SK-N-SH treated with all-trans-retinoic acid at 6 μM for 48 hours (cell line): ENCODE results near the gene CDH8.

Source experiments
- ATAC-seq: fragments of 200-7000 bp; cut with Tn5 transposase; 3 replicates; pipeline ENCODE4 v1.9.1; 2020; ENCODE audit warnings: mild to moderate bottlenecking, moderate library complexity
- ARNTL ChIP-seq: fragments of 450-650 bp; formaldehyde crosslinking; IDR thresholded peaks from 2 replicates; pipeline ENCODE4 v1.5.0; 2020; ENCODE audit warnings: low read depth, mild to moderate bottlenecking, moderate library complexity, borderline replicate concordance
- BACH2 ChIP-seq: fragments of 250-450 bp; sonication (Bioruptor Pico); IDR thresholded peaks from 2 replicates; pipeline ENCODE4 v1.9.0; 2021; ENCODE audit warnings: mild to moderate bottlenecking, borderline replicate concordance
- CSDC2 ChIP-seq: fragments of 250-450 bp; sonication (Bioruptor Pico); IDR thresholded peaks from 2 replicates; pipeline ENCODE4 v1.5.0; 2020; ENCODE audit warnings: mild to moderate bottlenecking, moderate library complexity
- ESRRG ChIP-seq: fragments of 250-450 bp; sonication (Bioruptor Pico); IDR thresholded peaks from 2 replicates; pipeline ENCODE4 v1.6.1; 2021; ENCODE audit warnings: mild to moderate bottlenecking
- GLIS3 ChIP-seq: fragments of 250-450 bp; sonication (Bioruptor Pico); IDR thresholded peaks from 2 replicates; pipeline ENCODE4 v1.5.0; 2020; ENCODE audit warnings: mild to moderate bottlenecking, moderate library complexity
- ISL1 ChIP-seq: fragments of 250-450 bp; sonication (Bioruptor Pico); IDR thresholded peaks from 2 replicates; pipeline ENCODE4 v2.1.2; 2022; ENCODE audit warnings: mild to moderate bottlenecking, moderate library complexity
- OSR1 ChIP-seq: fragments of 250-450 bp; sonication (Bioruptor Pico); IDR thresholded peaks from 2 replicates; pipeline ENCODE4 v1.8.0; 2022; ENCODE audit warnings: moderate library complexity, mild to moderate bottlenecking, inconsistent platforms
- PPARA ChIP-seq: fragments of 250-450 bp; sonication (Bioruptor Pico); IDR thresholded peaks from 2 replicates; pipeline ENCODE4 v1.5.0; 2020; ENCODE audit warnings: mild to moderate bottlenecking, borderline replicate concordance
- RARB ChIP-seq: fragments of 250-450 bp; sonication (Bioruptor Pico); IDR thresholded peaks from 2 replicates; pipeline ENCODE4 v1.8.0; 2021; ENCODE audit warnings: mild to moderate bottlenecking, moderate library complexity
- SNAI2 ChIP-seq: fragments of 250-450 bp; sonication (Bioruptor Pico); IDR thresholded peaks from 2 replicates; pipeline ENCODE4 v1.5.0; 2020; ENCODE audit warnings: mild to moderate bottlenecking, moderate library complexity
- TCF4 ChIP-seq: fragments of 250-450 bp; sonication (Bioruptor Pico); IDR thresholded peaks from 2 replicates; pipeline ENCODE4 v1.8.0; 2021; ENCODE audit warnings: mild to moderate bottlenecking, moderate library complexity, borderline replicate concordance
- TOX ChIP-seq: fragments of 250-450 bp; sonication (Bioruptor Pico); IDR thresholded peaks from 2 replicates; pipeline ENCODE4 v1.8.0; 2021; ENCODE audit warnings: mild to moderate bottlenecking, moderate library complexity, borderline replicate concordance
- ZC3H10 ChIP-seq: fragments of 250-450 bp; sonication (Bioruptor Pico); IDR thresholded peaks from 2 replicates; pipeline ENCODE4 v1.5.1; 2021; ENCODE audit warnings: mild to moderate bottlenecking, moderate library complexity
- ZFP3 ChIP-seq: fragments of 250-450 bp; sonication (Bioruptor Pico); IDR thresholded peaks from 2 replicates; pipeline ENCODE4 v1.5.0; 2020; ENCODE audit warnings: mild to moderate bottlenecking, moderate library complexity
- ZFP30 ChIP-seq: fragments of 450-650 bp; formaldehyde crosslinking; IDR thresholded peaks from 2 replicates; pipeline ENCODE4 v1.5.0; 2022; ENCODE audit warnings: mild to moderate bottlenecking, moderate library complexity
- ZNF565 ChIP-seq: fragments of 450-650 bp; formaldehyde crosslinking; conservative IDR thresholded peaks from 2 replicates; pipeline ENCODE4 v1.5.0; 2020; ENCODE audit warnings: low read depth, mild to moderate bottlenecking, moderate library complexity
- ZNF70 ChIP-seq: fragments of 450-650 bp; formaldehyde crosslinking; IDR thresholded peaks from 2 replicates; pipeline ENCODE4 v1.5.0; 2020; ENCODE audit warnings: mild to moderate bottlenecking, moderate library complexity
- ZNF8 ChIP-seq: fragments of 450-650 bp; formaldehyde crosslinking; IDR thresholded peaks from 2 replicates; pipeline ENCODE4 v1.5.0; 2020; ENCODE audit warnings: mild to moderate bottlenecking, moderate library complexity
- TF ChIP-seq, protein P1 (sequence below): fragments of 250-450 bp; sonication (Bioruptor Pico); IDR thresholded peaks from 2 replicates; pipeline ENCODE4 v1.5.1; 2021; ENCODE audit warnings: mild to moderate bottlenecking, moderate library complexity
- TF ChIP-seq, protein P2 (sequence below): fragments of 250-450 bp; sonication (Bioruptor Pico); IDR thresholded peaks from 2 replicates; pipeline ENCODE4 v1.8.0; 2021; ENCODE audit warnings: low read depth, mild to moderate bottlenecking, moderate library complexity, borderline replicate concordance
- TF ChIP-seq, protein P3 (sequence below): fragments of 250-450 bp; sonication (Bioruptor Pico); IDR thresholded peaks from 2 replicates; pipeline ENCODE4 v1.5.1; 2020; ENCODE audit warnings: low read depth, mild to moderate bottlenecking, moderate library complexity
- TF ChIP-seq, protein P4 (sequence below): fragments of 250-450 bp; sonication (Bioruptor Pico); IDR thresholded peaks from 2 replicates; pipeline ENCODE4 v1.5.0; 2020; ENCODE audit warnings: mild to moderate bottlenecking, moderate library complexity
- TF ChIP-seq, protein P5 (sequence below): fragments of 250-450 bp; sonication (Bioruptor Pico); IDR thresholded peaks from 2 replicates; pipeline ENCODE4 v1.8.0; 2020; ENCODE audit warnings: mild to moderate bottlenecking, moderate library complexity, borderline replicate concordance

CDH8 gene

DNA sequence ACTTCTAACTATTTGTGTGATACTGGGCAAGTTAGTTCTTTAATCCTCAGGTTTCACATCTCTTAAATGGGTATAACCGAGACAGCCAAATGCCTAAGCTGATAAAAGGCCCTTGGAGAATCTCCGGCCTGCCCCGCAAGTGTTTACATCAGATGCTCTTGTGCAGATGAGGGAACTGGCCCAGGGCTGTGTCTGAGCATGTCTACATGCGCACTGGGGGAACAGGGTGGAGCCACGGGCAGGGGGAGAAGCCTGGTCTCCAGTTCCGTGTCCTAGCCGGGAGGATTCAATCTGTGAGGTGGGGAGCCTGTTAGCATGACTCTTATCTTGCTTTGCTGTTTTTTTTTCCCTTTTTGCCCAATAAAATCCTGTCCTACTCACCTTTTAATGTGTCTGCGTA, 222.9 kb downstream of the CDH8 start:
- TF ChIP-seq, protein P1, sequence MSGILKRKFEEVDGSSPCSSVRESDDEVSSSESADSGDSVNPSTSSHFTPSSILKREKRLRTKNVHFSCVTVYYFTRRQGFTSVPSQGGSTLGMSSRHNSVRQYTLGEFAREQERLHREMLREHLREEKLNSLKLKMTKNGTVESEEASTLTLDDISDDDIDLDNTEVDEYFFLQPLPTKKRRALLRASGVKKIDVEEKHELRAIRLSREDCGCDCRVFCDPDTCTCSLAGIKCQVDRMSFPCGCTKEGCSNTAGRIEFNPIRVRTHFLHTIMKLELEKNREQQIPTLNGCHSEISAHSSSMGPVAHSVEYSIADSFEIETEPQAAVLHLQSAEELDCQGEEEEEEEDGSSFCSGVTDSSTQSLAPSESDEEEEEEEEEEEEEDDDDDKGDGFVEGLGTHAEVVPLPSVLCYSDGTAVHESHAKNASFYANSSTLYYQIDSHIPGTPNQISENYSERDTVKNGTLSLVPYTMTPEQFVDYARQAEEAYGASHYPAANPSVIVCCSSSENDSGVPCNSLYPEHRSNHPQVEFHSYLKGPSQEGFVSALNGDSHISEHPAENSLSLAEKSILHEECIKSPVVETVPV (CRISPR knock-in tag): no peak
- TF ChIP-seq, protein P2, sequence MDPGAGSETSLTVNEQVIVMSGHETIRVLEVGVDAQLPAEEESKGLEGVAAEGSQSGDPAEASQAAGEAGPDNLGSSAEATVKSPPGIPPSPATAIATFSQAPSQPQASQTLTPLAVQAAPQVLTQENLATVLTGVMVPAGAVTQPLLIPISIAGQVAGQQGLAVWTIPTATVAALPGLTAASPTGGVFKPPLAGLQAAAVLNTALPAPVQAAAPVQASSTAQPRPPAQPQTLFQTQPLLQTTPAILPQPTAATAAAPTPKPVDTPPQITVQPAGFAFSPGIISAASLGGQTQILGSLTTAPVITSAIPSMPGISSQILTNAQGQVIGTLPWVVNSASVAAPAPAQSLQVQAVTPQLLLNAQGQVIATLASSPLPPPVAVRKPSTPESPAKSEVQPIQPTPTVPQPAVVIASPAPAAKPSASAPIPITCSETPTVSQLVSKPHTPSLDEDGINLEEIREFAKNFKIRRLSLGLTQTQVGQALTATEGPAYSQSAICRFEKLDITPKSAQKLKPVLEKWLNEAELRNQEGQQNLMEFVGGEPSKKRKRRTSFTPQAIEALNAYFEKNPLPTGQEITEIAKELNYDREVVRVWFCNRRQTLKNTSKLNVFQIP (CRISPR knock-in tag): no peak
- no peak for TF ChIP-seq ZC3H10 (CRISPR knock-in tag)
- TF ChIP-seq, protein P3, sequence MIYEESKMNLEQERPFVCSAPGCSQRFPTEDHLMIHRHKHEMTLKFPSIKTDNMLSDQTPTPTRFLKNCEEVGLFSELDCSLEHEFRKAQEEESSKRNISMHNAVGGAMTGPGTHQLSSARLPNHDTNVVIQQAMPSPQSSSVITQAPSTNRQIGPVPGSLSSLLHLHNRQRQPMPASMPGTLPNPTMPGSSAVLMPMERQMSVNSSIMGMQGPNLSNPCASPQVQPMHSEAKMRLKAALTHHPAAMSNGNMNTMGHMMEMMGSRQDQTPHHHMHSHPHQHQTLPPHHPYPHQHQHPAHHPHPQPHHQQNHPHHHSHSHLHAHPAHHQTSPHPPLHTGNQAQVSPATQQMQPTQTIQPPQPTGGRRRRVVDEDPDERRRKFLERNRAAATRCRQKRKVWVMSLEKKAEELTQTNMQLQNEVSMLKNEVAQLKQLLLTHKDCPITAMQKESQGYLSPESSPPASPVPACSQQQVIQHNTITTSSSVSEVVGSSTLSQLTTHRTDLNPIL (CRISPR knock-in tag): no peak
- no peak for TF ChIP-seq ISL1 (CRISPR knock-in tag)
- no peak for TF ChIP-seq ZNF8 (CRISPR knock-in tag)
- TF ChIP-seq SNAI2 (CRISPR knock-in tag): no peak
- no peak for TF ChIP-seq OSR1 (CRISPR knock-in tag)
- no peak for TF ChIP-seq CSDC2
- TF ChIP-seq ARNTL: no peak
- TF ChIP-seq ZFP30 (CRISPR knock-in tag): no peak
- TF ChIP-seq ZNF70: no peak
- no peak for TF ChIP-seq BACH2 (CRISPR knock-in tag)
- TF ChIP-seq GLIS3 (CRISPR knock-in tag): no peak
- no peak for TF ChIP-seq ZNF565 (CRISPR knock-in tag)
- no peak for TF ChIP-seq RARB
- ATAC-seq: no peak

DNA sequence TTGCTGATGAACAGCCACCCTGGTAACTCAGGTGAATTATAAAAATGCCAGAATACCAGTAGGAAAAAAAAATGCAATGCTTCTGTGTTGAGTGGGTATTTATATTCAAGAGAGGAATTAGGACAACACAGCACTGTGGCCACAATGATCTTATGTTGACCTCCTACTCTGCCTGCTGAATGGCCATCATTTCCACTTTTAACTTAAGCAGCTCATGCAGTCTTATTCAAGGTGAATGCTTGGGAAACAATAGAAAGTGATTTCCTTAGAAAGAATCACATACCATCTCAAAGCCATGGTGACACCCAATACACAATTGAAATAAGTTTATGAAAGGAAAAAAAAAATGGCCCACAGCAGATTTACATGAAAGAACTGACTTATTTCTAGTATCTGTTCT, 224.0 kb downstream of the CDH8 start:
- TF ChIP-seq ESRRG (CRISPR knock-in tag) (no peak), ZNF565 (CRISPR knock-in tag) (no peak), ZC3H10 (CRISPR knock-in tag) (no peak), BACH2 (CRISPR knock-in tag) (no peak), ZFP3 (no peak), ZFP30 (CRISPR knock-in tag) (no peak), CSDC2 (no peak), TOX (CRISPR knock-in tag) (no peak), TCF4 (CRISPR knock-in tag) (no peak), PPARA (CRISPR knock-in tag) (no peak), RARB (no peak), ARNTL (no peak)
- TF ChIP-seq, protein P3 (CRISPR knock-in tag): no peak
- TF ChIP-seq, protein P1 (CRISPR knock-in tag): no peak
- TF ChIP-seq, protein P4, sequence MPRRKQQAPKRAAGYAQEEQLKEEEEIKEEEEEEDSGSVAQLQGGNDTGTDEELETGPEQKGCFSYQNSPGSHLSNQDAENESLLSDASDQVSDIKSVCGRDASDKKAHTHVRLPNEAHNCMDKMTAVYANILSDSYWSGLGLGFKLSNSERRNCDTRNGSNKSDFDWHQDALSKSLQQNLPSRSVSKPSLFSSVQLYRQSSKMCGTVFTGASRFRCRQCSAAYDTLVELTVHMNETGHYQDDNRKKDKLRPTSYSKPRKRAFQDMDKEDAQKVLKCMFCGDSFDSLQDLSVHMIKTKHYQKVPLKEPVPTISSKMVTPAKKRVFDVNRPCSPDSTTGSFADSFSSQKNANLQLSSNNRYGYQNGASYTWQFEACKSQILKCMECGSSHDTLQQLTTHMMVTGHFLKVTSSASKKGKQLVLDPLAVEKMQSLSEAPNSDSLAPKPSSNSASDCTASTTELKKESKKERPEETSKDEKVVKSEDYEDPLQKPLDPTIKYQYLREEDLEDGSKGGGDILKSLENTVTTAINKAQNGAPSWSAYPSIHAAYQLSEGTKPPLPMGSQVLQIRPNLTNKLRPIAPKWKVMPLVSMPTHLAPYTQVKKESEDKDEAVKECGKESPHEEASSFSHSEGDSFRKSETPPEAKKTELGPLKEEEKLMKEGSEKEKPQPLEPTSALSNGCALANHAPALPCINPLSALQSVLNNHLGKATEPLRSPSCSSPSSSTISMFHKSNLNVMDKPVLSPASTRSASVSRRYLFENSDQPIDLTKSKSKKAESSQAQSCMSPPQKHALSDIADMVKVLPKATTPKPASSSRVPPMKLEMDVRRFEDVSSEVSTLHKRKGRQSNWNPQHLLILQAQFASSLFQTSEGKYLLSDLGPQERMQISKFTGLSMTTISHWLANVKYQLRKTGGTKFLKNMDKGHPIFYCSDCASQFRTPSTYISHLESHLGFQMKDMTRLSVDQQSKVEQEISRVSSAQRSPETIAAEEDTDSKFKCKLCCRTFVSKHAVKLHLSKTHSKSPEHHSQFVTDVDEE (CRISPR knock-in tag): no peak
- TF ChIP-seq, protein P5, sequence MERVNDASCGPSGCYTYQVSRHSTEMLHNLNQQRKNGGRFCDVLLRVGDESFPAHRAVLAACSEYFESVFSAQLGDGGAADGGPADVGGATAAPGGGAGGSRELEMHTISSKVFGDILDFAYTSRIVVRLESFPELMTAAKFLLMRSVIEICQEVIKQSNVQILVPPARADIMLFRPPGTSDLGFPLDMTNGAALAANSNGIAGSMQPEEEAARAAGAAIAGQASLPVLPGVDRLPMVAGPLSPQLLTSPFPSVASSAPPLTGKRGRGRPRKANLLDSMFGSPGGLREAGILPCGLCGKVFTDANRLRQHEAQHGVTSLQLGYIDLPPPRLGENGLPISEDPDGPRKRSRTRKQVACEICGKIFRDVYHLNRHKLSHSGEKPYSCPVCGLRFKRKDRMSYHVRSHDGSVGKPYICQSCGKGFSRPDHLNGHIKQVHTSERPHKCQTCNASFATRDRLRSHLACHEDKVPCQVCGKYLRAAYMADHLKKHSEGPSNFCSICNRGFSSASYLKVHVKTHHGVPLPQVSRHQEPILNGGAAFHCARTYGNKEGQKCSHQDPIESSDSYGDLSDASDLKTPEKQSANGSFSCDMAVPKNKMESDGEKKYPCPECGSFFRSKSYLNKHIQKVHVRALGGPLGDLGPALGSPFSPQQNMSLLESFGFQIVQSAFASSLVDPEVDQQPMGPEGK: no peak
- TF ChIP-seq, protein P2 (CRISPR knock-in tag): no peak
- no peak for ATAC-seq
